Stimulated activated CD4-positive, alpha-beta T cell treated with anti-CD3 and anti-CD28 coated beads, Interleukin-15, amount 100 ng/mL, for 1 hour (primary cell): ENCODE results near the gene TMEM272.

ENCODE experiments used
- DNase-seq, 2 donors: peaks; one replicate each; pipeline ENCODE4 v3.0.0-alpha.2; 2020; ENCODE audit warnings: low read depth in 1 of 2, low spot score in 1 of 2

TMEM272 gene

GRCh38 chr13:51844862-51845573 lies at the start of gene TMEM272:
TSS of gene TMEM272 (minus strand) at chr13:51845177. CDS start at chr13:51838530, 6,647 bp downstream.
- peak in 1 of 2 donors; percentile 46 for DNase-seq

- no peak for DNase-seq
Measured at GRCh38 chr13:51894239-51894638, 49.3 kb upstream of the TMEM272 start.

- DNase-seq: no peak
Measured at GRCh38 chr13:51892657-51893056, 47.7 kb upstream of the TMEM272 start.

- DNase-seq: no peak
Measured at GRCh38 chr13:51887468-51887867, 42.5 kb upstream of the TMEM272 start.

- DNase-seq: no peak
Measured at GRCh38 chr13:51885651-51886050, 40.7 kb upstream of the TMEM272 start.

GRCh38 chr13:51883226-51883600 lies 38.2 kb upstream of the TMEM272 start:
- DNase-seq: no peak

GRCh38 chr13:51882570-51883225 lies 37.7 kb upstream of the TMEM272 start:
- DNase-seq: no peak

- no peak for DNase-seq
Measured at GRCh38 chr13:51881296-51881695, 36.3 kb upstream of the TMEM272 start.

GRCh38 chr13:51879133-51879532 lies 34.2 kb upstream of the TMEM272 start:
- no peak for DNase-seq

- no peak for DNase-seq
Measured at GRCh38 chr13:51874651-51875050, 29.7 kb upstream of the TMEM272 start.

- DNase-seq: no peak
Measured at GRCh38 chr13:51873837-51874236, 28.9 kb upstream of the TMEM272 start.

GRCh38 chr13:51873117-51873798 lies 28.3 kb upstream of the TMEM272 start:
- DNase-seq: no peak

GRCh38 chr13:51870616-51871015 lies 25.6 kb upstream of the TMEM272 start:
- DNase-seq: no peak

GRCh38 chr13:51869916-51870315 lies 24.9 kb upstream of the TMEM272 start:
- DNase-seq: no peak

GRCh38 chr13:51867062-51867461 lies 22.1 kb upstream of the TMEM272 start:
- no peak for DNase-seq

- DNase-seq: no peak
Measured at GRCh38 chr13:51865838-51866237, 20.9 kb upstream of the TMEM272 start.

GRCh38 chr13:51862957-51863356 lies 18.0 kb upstream of the TMEM272 start:
- DNase-seq: no peak

- no peak for DNase-seq
Measured at GRCh38 chr13:51861723-51862300, 16.8 kb upstream of the TMEM272 start, which contains the start of gene CCDC70. TSS of gene CCDC70 (plus strand) at chr13:51861969. CDS start at chr13:51865412, 3,443 bp downstream.

GRCh38 chr13:51858433-51859247 lies 13.7 kb upstream of the TMEM272 start:
- no peak for DNase-seq

- DNase-seq: no peak
Measured at GRCh38 chr13:51856998-51857397, 12.0 kb upstream of the TMEM272 start.
